ENCODE results near the gene ELOVL7. TPM values are rescaled to one million over a fixed set of nuclear protein-coding genes. Genes with fewer than 3 reads are reported as not detected.

Gene ELOVL7
- total and polyA plus RNA-seq, 2 donors (not counting 3 experiments of a cell fraction or from before 2014, with no cell fraction given), result 0.01 to 0.09 TPM

DNA sequence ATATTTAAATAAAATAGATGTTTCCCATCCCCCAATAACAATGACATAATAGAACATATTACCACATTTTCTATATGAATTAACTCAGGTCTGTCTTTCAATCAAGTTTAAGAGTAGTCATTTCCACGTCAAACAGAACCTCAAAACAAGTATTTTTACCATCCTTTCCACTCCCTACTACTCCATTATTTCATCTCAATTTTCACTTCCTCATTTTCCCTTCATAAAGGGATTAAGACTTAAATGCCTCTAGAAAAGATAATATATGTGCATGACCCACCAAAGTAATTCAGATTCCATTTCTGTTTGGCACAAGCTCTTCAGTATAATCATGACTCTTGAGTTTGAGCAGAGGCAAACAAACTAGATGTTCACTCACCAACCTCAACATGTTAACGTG, 40.4 kb downstream of the ELOVL7 start:
- no peaks in the 10 kb centered on the region for H3K36me3 ChIP-seq (ENCODE audit: control insufficient read depth in 2 of 2, extremely low read depth in 1 of 2, insufficient read depth in 2 of 2, low read length in 2 of 2)
- TF ChIP-seq POLR2AphosphoS5 (IDR thresholded peaks at IDR 0.05; ENCODE audit: insufficient read depth, low read depth, low read length) (no peak), POLR2A (IDR thresholded peaks at IDR 0.05; ENCODE audit: low read depth, low read length) (no peak), MYC (IDR thresholded peaks at IDR 0.05; ENCODE audit: low read depth, low read length) (no peak), JUN (IDR thresholded peaks at IDR 0.05; ENCODE audit: borderline replicate concordance, insufficient read depth, insufficient read length, low read depth) (no peak), FOS (IDR thresholded peaks at IDR 0.05; ENCODE audit: borderline replicate concordance, insufficient read depth, low read length) (no peak), GATA2 (IDR thresholded peaks at IDR 0.05; ENCODE audit: insufficient read depth, insufficient read length, low read depth, low read length) (no peak), EZH2 (IDR thresholded peaks at IDR 0.05; ENCODE audit: borderline replicate concordance, low read depth, low read length, severe bottlenecking) (no peak)
- TF ChIP-seq, protein P1, sequence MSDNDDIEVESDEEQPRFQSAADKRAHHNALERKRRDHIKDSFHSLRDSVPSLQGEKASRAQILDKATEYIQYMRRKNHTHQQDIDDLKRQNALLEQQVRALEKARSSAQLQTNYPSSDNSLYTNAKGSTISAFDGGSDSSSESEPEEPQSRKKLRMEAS (IDR thresholded peaks at IDR 0.05; ENCODE audit: insufficient read depth, insufficient read length), result no peak
- TF ChIP-seq, protein P2, sequence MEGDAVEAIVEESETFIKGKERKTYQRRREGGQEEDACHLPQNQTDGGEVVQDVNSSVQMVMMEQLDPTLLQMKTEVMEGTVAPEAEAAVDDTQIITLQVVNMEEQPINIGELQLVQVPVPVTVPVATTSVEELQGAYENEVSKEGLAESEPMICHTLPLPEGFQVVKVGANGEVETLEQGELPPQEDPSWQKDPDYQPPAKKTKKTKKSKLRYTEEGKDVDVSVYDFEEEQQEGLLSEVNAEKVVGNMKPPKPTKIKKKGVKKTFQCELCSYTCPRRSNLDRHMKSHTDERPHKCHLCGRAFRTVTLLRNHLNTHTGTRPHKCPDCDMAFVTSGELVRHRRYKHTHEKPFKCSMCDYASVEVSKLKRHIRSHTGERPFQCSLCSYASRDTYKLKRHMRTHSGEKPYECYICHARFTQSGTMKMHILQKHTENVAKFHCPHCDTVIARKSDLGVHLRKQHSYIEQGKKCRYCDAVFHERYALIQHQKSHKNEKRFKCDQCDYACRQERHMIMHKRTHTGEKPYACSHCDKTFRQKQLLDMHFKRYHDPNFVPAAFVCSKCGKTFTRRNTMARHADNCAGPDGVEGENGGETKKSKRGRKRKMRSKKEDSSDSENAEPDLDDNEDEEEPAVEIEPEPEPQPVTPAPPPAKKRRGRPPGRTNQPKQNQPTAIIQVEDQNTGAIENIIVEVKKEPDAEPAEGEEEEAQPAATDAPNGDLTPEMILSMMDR (IDR thresholded peaks at IDR 0.05; ENCODE audit: extremely low read depth in 1 of 2, insufficient read depth in 1 of 2, low read depth in 1 of 2, low read length in 2 of 2), result no peak
- no peak overlapping the region for H3K9ac ChIP-seq (replicated peaks; ENCODE audit: extremely low read depth, insufficient read depth, low read length)
- ChIA-PET CTCF (no interaction called here), POLR2A (no interaction called here)
- H3K79me2 ChIP-seq (ENCODE audit: control insufficient read depth, insufficient read depth, low read length), result no peaks in the 10 kb centered on the region
- H3K27me3 ChIP-seq (ENCODE audit: control insufficient read depth in 2 of 2, insufficient read depth in 2 of 2, low read length in 2 of 2), result peaks cover 0 to 2% of the 10 kb centered on the region in 2 experiments
- no peaks in the 10 kb centered on the region for H3K9me1 ChIP-seq (replicated peaks; ENCODE audit: control insufficient read depth, extremely low read depth, insufficient read depth, low read length)
- H3K9me3 ChIP-seq (replicated peaks; ENCODE audit: control insufficient read depth, insufficient read depth, low read length), result no peaks in the 10 kb centered on the region
- FAIRE-seq (no peak), DNase-seq (ENCODE audit: low read depth, low spot score) (no peak)
- no peak overlapping the region for H2AFZ ChIP-seq (ENCODE audit: low read depth, low read length)
- H3K4me3 ChIP-seq (replicated peaks in 1 of 3; ENCODE audit: insufficient read depth in 1 of 3, low read depth in 1 of 3, low read length in 3 of 3), result no peak overlapping the region
- H3K4me1 ChIP-seq (ENCODE audit: control insufficient read depth, extremely low read depth, insufficient read depth, low read length), result no peaks in the 10 kb centered on the region
- H3K27ac ChIP-seq (ENCODE audit: insufficient read depth, low read depth, low read length), result no peak overlapping the region
- intact Hi-C loops (cut with micrococcal nuclease), result no loop called here
- BruUV-seq (replicated peaks), result no TSS peak
- H3K4me2 ChIP-seq (ENCODE audit: insufficient read depth, low read length), result no peak overlapping the region
- H4K20me1 ChIP-seq (replicated peaks; ENCODE audit: control insufficient read depth, extremely low read depth, insufficient read depth, low read length), result no peaks in the 10 kb centered on the region
- dilution Hi-C loops (cut with MboI; ENCODE audit: extremely low pct_ligation_motif_present, low sequenced_read_pairs), result no loop called here
